ENCODE data around the gene GDPD1.
"Not testable (repeated sequence)": the region's sequence is repeated elsewhere in the genome, so short reads cannot be mapped to it uniquely, and the experiment has no call there.

The GDPD1 gene

GRCh38 chr17:59304811-59305210, 84.5 kb downstream of the GDPD1 start:
- Mint-ChIP-seq H3K4me1 (ENCODE audit: low read depth in 2 of 2) (no peaks in the 10 kb centered on the region), H3K27ac (no peak overlapping the region), H3K9me3 (no peaks in the 10 kb centered on the region), H3K36me3 (ENCODE audit: insufficient read depth) (no peaks in the 10 kb centered on the region), H3K4me3 (no peak overlapping the region), H3K27me3 (peaks cover 0 to 6% of the 10 kb centered on the region in 2 donors)
- DNase-seq (no peak), ATAC-seq (replicated peaks) (no peak)

- DNase-seq: no peak
- Mint-ChIP-seq H3K4me1 (ENCODE audit: low read depth in 2 of 2) (peaks cover 2 to 3% of the 10 kb centered on the region in 2 donors), H3K9me3 (no peaks in the 10 kb centered on the region), H3K27ac (no peak overlapping the region), H3K27me3 (no peaks in the 10 kb centered on the region), H3K4me3 (no peak overlapping the region), H3K36me3 (ENCODE audit: insufficient read depth) (no peaks in the 10 kb centered on the region)
- ATAC-seq (replicated peaks): no peak
Observed at GRCh38 chr17:59310263-59310920, 90.1 kb downstream of the GDPD1 start.

- peak; percentile 94 for ATAC-seq (replicated peaks)
Observed at GRCh38 chr17:59311051-59311468, 90.7 kb downstream of the GDPD1 start.

GRCh38 chr17:59311521-59311920, 91.2 kb downstream of the GDPD1 start:
- H3K27me3 Mint-ChIP-seq; H3K36me3 Mint-ChIP-seq (ENCODE audit: insufficient read depth); DNase-seq; H3K4me3 Mint-ChIP-seq; H3K4me1 Mint-ChIP-seq (ENCODE audit: low read depth in 2 of 2); H3K27ac Mint-ChIP-seq; H3K9me3 Mint-ChIP-seq; ATAC-seq (replicated peaks): not testable (repeated sequence)

More at GRCh38 chr17:59311051-59311468, 90.7 kb downstream of the GDPD1 start:
- no peaks in the 10 kb centered on the region for H3K36me3 Mint-ChIP-seq (ENCODE audit: insufficient read depth)
- no peak overlapping the region for H3K4me3 Mint-ChIP-seq
- DNase-seq: peak; percentile 41 to 51 (median 44)
- H3K9me3 Mint-ChIP-seq: no peaks in the 10 kb centered on the region
- peaks cover 2 to 3% of the 10 kb centered on the region in 2 donors for H3K4me1 Mint-ChIP-seq (ENCODE audit: low read depth in 2 of 2)
- H3K27me3 Mint-ChIP-seq: no peaks in the 10 kb centered on the region
- no peak overlapping the region for H3K27ac Mint-ChIP-seq

- DNase-seq (no peak), ATAC-seq (replicated peaks) (no peak)
- no peaks in the 10 kb centered on the region for H3K9me3 Mint-ChIP-seq
- H3K4me3 Mint-ChIP-seq: no peak overlapping the region
- H3K4me1 Mint-ChIP-seq (ENCODE audit: low read depth in 2 of 2): peaks cover 1% of the 10 kb centered on the region in 2 donors
- H3K36me3 Mint-ChIP-seq (ENCODE audit: insufficient read depth): no peaks in the 10 kb centered on the region
- H3K27me3 Mint-ChIP-seq: no peaks in the 10 kb centered on the region
- no peak overlapping the region for H3K27ac Mint-ChIP-seq
Observed at GRCh38 chr17:59315866-59316265, 95.6 kb downstream of the GDPD1 start.

Data from effector memory CD8-positive, alpha-beta T cell (primary cell).